Panc1 (cell line): ENCODE data around the gene MICA.

Source experiments
- CTCF ChIP-seq: fragments of 450-650 bp; IDR thresholded peaks from 2 replicates; pipeline ENCODE4 v1.5.1; 2017; ENCODE audit warnings: mild to moderate bottlenecking
- POLR2AphosphoS5 ChIP-seq: IDR thresholded peaks from 2 replicates; pipeline ENCODE4 v1.6.1; 2012; ENCODE audit warnings: mild to moderate bottlenecking, low read depth, low read length, moderate library complexity
- SIN3A ChIP-seq: IDR thresholded peaks from 2 replicates; pipeline ENCODE4 v1.6.1; 2012; ENCODE audit warnings: low read depth, mild to moderate bottlenecking, low read length, moderate library complexity, borderline replicate concordance; ENCODE audit not compliant: insufficient read depth
- TF ChIP-seq, protein P1 (sequence below), 2 experiments: IDR thresholded peaks; 2 replicates each; pipeline ENCODE4 v1.6.1; 2011 to 2012; ENCODE audit warnings: low read depth in 2 of 2, control low read depth in 1 of 2, low read length in 1 of 2, mild to moderate bottlenecking in 1 of 2, moderate library complexity in 1 of 2; ENCODE audit not compliant: insufficient read depth in 1 of 2

DNA sequence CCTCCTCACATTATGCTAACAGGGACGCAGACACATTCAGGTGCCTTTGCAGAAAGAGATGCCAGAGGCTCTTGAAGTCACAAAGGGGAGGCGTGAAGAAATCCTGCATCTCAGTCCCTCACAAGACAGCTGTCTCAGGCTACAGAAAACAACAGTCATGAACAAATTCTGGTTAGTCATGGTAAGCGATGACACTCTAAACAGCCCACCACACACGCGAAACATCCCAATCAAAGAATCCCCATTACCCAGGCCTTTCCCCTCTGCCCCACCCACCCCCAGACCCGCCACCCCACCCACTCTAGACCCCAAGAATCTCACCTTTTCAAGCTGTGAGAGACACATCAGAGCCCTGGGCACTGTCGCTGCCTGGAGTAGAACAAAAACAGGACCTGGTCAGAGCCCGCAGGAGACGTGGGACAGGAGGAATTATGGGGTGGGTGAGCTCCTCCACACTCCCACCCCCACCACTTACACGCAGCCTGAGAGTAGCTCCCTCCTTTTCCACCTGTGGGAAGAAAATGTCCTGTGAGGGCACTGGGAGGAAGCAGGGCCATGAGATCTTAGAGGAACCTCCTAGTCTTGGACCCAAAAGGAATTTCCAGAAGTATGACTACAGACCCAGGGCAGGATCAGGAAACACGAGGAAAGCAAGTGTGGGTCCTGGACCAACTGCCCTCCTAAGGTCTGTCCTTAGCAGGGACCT, 49.1 kb upstream of the MICA start:
- TF ChIP-seq CTCF (no peak), POLR2AphosphoS5 (no peak), SIN3A (no peak)
- TF ChIP-seq, protein P1, sequence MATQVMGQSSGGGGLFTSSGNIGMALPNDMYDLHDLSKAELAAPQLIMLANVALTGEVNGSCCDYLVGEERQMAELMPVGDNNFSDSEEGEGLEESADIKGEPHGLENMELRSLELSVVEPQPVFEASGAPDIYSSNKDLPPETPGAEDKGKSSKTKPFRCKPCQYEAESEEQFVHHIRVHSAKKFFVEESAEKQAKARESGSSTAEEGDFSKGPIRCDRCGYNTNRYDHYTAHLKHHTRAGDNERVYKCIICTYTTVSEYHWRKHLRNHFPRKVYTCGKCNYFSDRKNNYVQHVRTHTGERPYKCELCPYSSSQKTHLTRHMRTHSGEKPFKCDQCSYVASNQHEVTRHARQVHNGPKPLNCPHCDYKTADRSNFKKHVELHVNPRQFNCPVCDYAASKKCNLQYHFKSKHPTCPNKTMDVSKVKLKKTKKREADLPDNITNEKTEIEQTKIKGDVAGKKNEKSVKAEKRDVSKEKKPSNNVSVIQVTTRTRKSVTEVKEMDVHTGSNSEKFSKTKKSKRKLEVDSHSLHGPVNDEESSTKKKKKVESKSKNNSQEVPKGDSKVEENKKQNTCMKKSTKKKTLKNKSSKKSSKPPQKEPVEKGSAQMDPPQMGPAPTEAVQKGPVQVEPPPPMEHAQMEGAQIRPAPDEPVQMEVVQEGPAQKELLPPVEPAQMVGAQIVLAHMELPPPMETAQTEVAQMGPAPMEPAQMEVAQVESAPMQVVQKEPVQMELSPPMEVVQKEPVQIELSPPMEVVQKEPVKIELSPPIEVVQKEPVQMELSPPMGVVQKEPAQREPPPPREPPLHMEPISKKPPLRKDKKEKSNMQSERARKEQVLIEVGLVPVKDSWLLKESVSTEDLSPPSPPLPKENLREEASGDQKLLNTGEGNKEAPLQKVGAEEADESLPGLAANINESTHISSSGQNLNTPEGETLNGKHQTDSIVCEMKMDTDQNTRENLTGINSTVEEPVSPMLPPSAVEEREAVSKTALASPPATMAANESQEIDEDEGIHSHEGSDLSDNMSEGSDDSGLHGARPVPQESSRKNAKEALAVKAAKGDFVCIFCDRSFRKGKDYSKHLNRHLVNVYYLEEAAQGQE (IDR thresholded peaks at IDR 0.05; ENCODE audit: insufficient read depth in 1 of 2, low read depth in 2 of 2, low read length in 1 of 2), result no peak
